HepG2 (cell line): ENCODE data around the gene AGPAT3. TPM values are rescaled to one million over a fixed set of nuclear protein-coding genes. Genes with fewer than 3 reads are reported as not detected.

Experiments used
- ATAC-seq: fragments of 200-7000 bp; cut with Tn5 transposase; 3 replicates; pipeline ENCODE4 v1.9.1; 2020; ENCODE audit warnings: mild to moderate bottlenecking, moderate library complexity
- BruUV-seq: library from RNA; stranded (reverse); fragments of 400-500 nt; replicated peaks from 2 replicates; lab custom pipeline; 2021; lab: Mats Ljungman, UMichigan
- CTCF ChIA-PET: fragments of 300-600 bp; formaldehyde crosslinking; extraction: SDS; loops from one replicate; lab custom pipeline; 2021; ENCODE audit warnings: low total read pairs, inconsistent platforms, low intra/inter-chr PET ratio; lab: Yijun Ruan, JAX
- POLR2A ChIA-PET: fragments of 350-600 bp; sonication (Branson Sonifier 250); formaldehyde crosslinking; loops from one replicate; lab custom pipeline; 2020; ENCODE audit warnings: antibody characterized with exemption, inconsistent platforms; lab: Yijun Ruan, JAX
- DNase-seq: peaks from one replicate; pipeline ENCODE4 v3.0.0-alpha.2; 2015; ENCODE audit warnings: low spot score
- FAIRE-seq: peaks from 3 replicates; lab custom pipeline; 2011; peaks lifted over from hg19 to GRCh38; lab: Jason Lieb, UNC
- H2AFZ ChIP-seq: one replicate; pipeline ENCODE4 v1.6.1; 2011; ENCODE audit warnings: low read length, inconsistent platforms
- H3K27ac ChIP-seq: fragments of 300-600 bp; 3 replicates; pipeline ENCODE4 v1.8.0; 2011; ENCODE audit warnings: mixed run types, mild to moderate bottlenecking, mixed read lengths, low read length, inconsistent platforms; ENCODE audit not compliant: insufficient read depth; ENCODE audit errors: extremely low read length
- H3K27me3 ChIP-seq, 2 experiments: fragments of 200-600 bp in 1 of 2; 2 replicates in 1 of 2; 3 replicates in 1 of 2; pipeline versions ENCODE4 v1.6.0 to v1.8.0; 2011; ENCODE audit warnings: low read length in 2 of 2, mild to moderate bottlenecking in 2 of 2, moderate library complexity in 2 of 2, inconsistent platforms in 1 of 2; ENCODE audit not compliant: insufficient read depth in 2 of 2, control insufficient read depth in 1 of 2
- H3K36me3 ChIP-seq, 2 experiments: fragments of 200-600 bp in 1 of 2; replicated peaks in 1 of 2; 2 replicates in 1 of 2; 3 replicates in 1 of 2; pipeline versions ENCODE4 v1.5.1 to v1.8.0; 2011; ENCODE audit warnings: low read length in 2 of 2, inconsistent platforms in 1 of 2; ENCODE audit not compliant: insufficient read depth in 2 of 2, control insufficient read depth in 1 of 2
- H3K4me1 ChIP-seq: 2 replicates; pipeline ENCODE4 v1.5.1; 2012; ENCODE audit warnings: low read length, inconsistent platforms; ENCODE audit not compliant: insufficient read depth
- H3K4me2 ChIP-seq: 2 replicates; pipeline ENCODE4 v1.6.0; 2011; ENCODE audit warnings: low read depth, low read length, inconsistent platforms
- H3K4me3 ChIP-seq, 3 experiments: fragments of 200-600 bp in 1 of 3; sonication (generic), shearing (Covaris generic) in 1 of 3; replicated peaks in 1 of 3; 2 replicates each; pipeline ENCODE4 v1.5.1; 2011 to 2016; ENCODE audit warnings: low read length in 3 of 3, inconsistent platforms in 2 of 3, low read depth in 2 of 3, mild to moderate bottlenecking in 2 of 3, control low read depth in 1 of 3, mixed read lengths in 1 of 3; ENCODE audit not compliant: insufficient read depth in 1 of 3
- H3K79me2 ChIP-seq: one replicate; pipeline ENCODE4 v1.6.1; 2011; ENCODE audit warnings: low read length, inconsistent platforms; ENCODE audit not compliant: insufficient read depth
- H3K9ac ChIP-seq: 2 replicates; pipeline ENCODE4 v1.6.0; 2011; ENCODE audit warnings: mild to moderate bottlenecking, low read depth, low read length, inconsistent platforms; ENCODE audit not compliant: insufficient read depth
- H3K9me3 ChIP-seq: 2 replicates; pipeline ENCODE4 v1.5.1; 2012; ENCODE audit warnings: mild to moderate bottlenecking, low read length
- H4K20me1 ChIP-seq: 2 replicates; pipeline ENCODE4 v1.6.0; 2011; ENCODE audit warnings: inconsistent platforms, mild to moderate bottlenecking, low read length, moderate library complexity; ENCODE audit not compliant: insufficient read depth
- AHR ChIP-seq: IDR thresholded peaks from 2 replicates; pipeline ENCODE4 v1.6.1; 2018; ENCODE audit warnings: missing genetic modification reagents, missing compliant biosample characterization
- CBX5 ChIP-seq: sonication (generic); formaldehyde crosslinking; IDR thresholded peaks from 2 replicates; pipeline ENCODE4 v1.4.0; 2020; ENCODE audit warnings: missing genetic modification reagents, borderline replicate concordance
- MEIS2 ChIP-seq: sonication (generic); formaldehyde crosslinking; IDR thresholded peaks from 2 replicates; pipeline ENCODE4 v1.9.0; 2021; ENCODE audit warnings: mild to moderate bottlenecking, missing genetic modification reagents
- ZFP90 ChIP-seq: sonication (generic); formaldehyde crosslinking; IDR thresholded peaks from 2 replicates; pipeline ENCODE4 v1.8.0; 2022; ENCODE audit warnings: missing genetic modification reagents, mild to moderate bottlenecking, inconsistent platforms, borderline replicate concordance
- ZFX ChIP-seq: sonication (generic); formaldehyde crosslinking; IDR thresholded peaks from 2 replicates; pipeline ENCODE4 v1.4.0; 2020; ENCODE audit warnings: mild to moderate bottlenecking, low read depth, missing genetic modification reagents, moderate library complexity
- ZNF180 ChIP-seq: sonication (generic); formaldehyde crosslinking; IDR thresholded peaks from 2 replicates; pipeline ENCODE4 v1.4.0; 2020; ENCODE audit warnings: low read depth, missing genetic modification reagents, borderline replicate concordance
- WGBS: methylation state at CpG from one replicate; pipeline ENCODE4 v1.1.6; 2017; ENCODE audit warnings: low lambda C conversion rate; 5-methylcytosine and 5-hydroxymethylcytosine counted together
- in situ Hi-C: cut with HindIII; loops from 2 replicates; pipeline ENCODE4 v1.10.0; 2017; ENCODE audit warnings: low pct_unique_long_range_greater_than_20kb; ENCODE audit not compliant: extremely low pct_ligation_motif_present
- intact Hi-C: fragments of 100-400 bp; cut with micrococcal nuclease; formaldehyde crosslinking; loops from one replicate; pipeline ENCODE4 v1.10.0; 2022; ENCODE audit not compliant: unreplicated experiment
- polyA plus RNA-seq, 8 experiments: library from polyadenylated mRNA; depleted of rRNA in 3 of 8; stranded (reverse) in 7 of 8; unstranded in 1 of 8; fragments of >200 nt; fragmentation: Illumina TruSeq in 4 of 8; extraction: Trizol in 4 of 8; gene quantifications; 2 replicates each; pipeline versions ENCODE4 v1.2.1 to v1.2.3, GENCODE V29; 2011 to 2016; ENCODE audit warnings: low read depth in 4 of 8, missing spikeins in 1 of 8, mixed read lengths in 1 of 8; ENCODE audit not compliant: insufficient read depth in 1 of 8
- total RNA-seq, 5 experiments: library from RNA; depleted of rRNA; stranded (reverse); fragments of >200 nt; fragmentation: Illumina TruSeq; extraction: Trizol; gene quantifications; 2 replicates each; pipeline ENCODE4 v1.2.3, GENCODE V29; 2016; ENCODE audit warnings: low read depth in 1 of 5
- TF ChIP-seq, protein P1 (sequence below), 2 experiments: fragments of 450-650 bp in 1 of 2; sonication (generic) in 1 of 2; formaldehyde crosslinking; IDR thresholded peaks; 2 replicates each; pipeline versions ENCODE4 v1.5.0 to v1.8.0; 2020 to 2022; ENCODE audit warnings: mild to moderate bottlenecking in 1 of 2, missing genetic modification reagents in 1 of 2
- TF ChIP-seq, protein P2 (sequence below): sonication (generic); formaldehyde crosslinking; IDR thresholded peaks from 2 replicates; pipeline ENCODE4 v1.4.0; 2020; ENCODE audit warnings: mild to moderate bottlenecking, missing genetic modification reagents, borderline replicate concordance

AGPAT3 gene
- total and polyA plus RNA-seq, 2 of the 13 experiments (the other 11 are each of a cell fraction or from before 2014, with no cell fraction given) = 32.2 to 54.4 TPM

DNA sequence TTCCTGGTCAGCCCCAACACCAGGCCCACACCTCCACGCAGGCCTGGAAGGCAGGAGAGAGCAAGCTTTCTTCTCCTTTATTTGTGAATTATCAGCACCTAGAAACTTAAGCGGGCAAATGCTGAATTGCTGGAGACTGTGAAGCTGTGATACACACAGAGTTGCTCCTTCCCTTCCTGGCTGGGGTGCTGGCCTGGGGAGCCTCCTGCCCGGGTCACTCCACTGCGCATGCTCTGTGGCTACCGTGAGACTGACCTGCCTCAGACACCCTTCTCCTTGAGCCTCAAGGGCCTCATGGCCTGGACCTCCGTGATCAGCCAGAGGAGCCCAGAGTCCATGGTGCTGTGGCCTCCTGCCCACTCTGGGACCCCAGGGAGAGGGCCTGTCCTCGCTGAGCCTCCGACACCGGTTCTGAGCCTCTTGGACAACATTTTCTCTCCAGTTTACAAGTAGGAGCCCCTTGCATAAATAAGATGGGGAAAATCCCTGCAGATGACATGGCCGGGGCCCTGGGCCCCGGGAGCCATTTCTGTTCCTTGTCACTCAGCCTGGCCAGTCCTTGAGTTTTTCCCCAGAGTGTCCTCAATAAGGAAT, 18.0 kb downstream of the AGPAT3 start:
- no peak for DNase-seq
- FAIRE-seq = no peak
- intact Hi-C loops (no loop called here), in situ Hi-C loops (no loop called here)
- no TSS peak for BruUV-seq
- 96% methylated on average over 4 of the region's 11 CpGs for WGBS
- ChIA-PET POLR2A (interaction anchor here (1.2 kb wide), 1 partner anchor 13 kb away, joined by 3 read pairs; no protein-coding TSS in a partner anchor), CTCF (no interaction called here)
- Histone ChIP-seq H3K27me3 (no peaks in the 10 kb centered on the region), H3K4me3 (no peak overlapping the region), H3K4me1 (peaks cover 37% of the 10 kb centered on the region), H4K20me1 (peaks cover 26% of the 10 kb centered on the region; the same call in 1 of the 2 replicates), H3K4me2 (no peak overlapping the region), H3K79me2 (peaks cover 61% of the 10 kb centered on the region), H3K36me3 (peaks cover 5 to 26% of the 10 kb centered on the region in 2 experiments; a peak in 4 of 5 replicates), H3K9ac (no peak overlapping the region), H3K9me3 (no peaks in the 10 kb centered on the region), H2AFZ (no peak overlapping the region), H3K27ac (no peak overlapping the region)
- no peak for ATAC-seq
- TF ChIP-seq ZNF180 (CRISPR knock-in tag) = no peak
- TF ChIP-seq ZFP90 (CRISPR knock-in tag) = no peak
- no peak for TF ChIP-seq AHR
- TF ChIP-seq MEIS2 = no peak
- TF ChIP-seq CBX5 (CRISPR knock-in tag) = no peak

DNA sequence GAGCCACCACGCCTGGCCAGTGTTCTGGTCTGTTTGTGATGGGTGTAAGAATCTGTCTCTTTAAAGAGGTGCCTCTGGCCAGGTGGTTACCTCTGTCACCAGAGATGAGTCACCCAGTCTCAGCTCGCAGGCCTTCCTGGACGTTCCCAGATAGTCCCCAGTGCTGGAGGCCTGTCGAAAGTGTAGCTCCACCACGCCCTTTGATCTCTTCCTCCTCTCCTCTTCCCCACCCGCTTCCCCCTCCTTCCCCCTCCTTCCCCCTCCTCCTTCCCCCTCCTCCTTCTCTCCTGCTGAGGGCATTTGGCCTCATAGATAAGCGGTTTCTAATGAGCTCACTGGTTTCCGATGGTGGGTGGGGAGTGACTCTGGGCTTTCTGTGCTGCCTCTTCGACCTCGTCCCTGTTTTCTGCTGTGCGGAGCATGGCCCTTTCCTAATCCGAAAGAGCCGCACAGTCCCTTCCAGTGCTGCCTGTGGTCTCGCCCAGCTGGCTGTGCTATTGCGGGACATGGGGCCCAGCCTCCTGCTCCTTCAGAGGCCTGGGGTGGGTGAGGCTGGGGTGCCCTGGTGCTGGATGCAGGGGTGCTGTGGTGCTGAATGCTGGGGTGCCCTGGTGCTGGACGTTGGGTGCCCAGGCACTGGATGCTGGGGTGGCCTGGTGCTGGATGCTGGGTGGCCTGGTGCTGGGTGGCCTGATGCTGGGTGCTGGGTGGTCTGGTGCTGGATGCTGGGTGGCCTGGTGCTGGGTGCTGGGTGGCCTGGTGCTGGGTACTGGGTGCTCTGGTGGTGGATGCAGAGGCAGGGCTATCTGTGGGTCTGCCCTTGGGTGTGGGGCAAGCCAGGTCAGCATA, 19.2 kb downstream of the AGPAT3 start:
- H2AFZ ChIP-seq = no peak overlapping the region
- H3K79me2 ChIP-seq = peaks cover 58% of the 10 kb centered on the region
- peak; percentile 86 for ATAC-seq
- intact Hi-C loops = no loop called here
- H3K9ac ChIP-seq = peak overlapping the region; percentile 65
- DNase-seq = peak; percentile 73
- no peaks in the 10 kb centered on the region for H3K27me3 ChIP-seq
- BruUV-seq = no TSS peak
- H3K9me3 ChIP-seq = no peaks in the 10 kb centered on the region
- in situ Hi-C loops = no loop called here
- FAIRE-seq = peak; percentile 78
- H3K27ac ChIP-seq = peak overlapping the region; percentile 76
- H3K4me1 ChIP-seq = peaks cover 37% of the 10 kb centered on the region
- peak overlapping the region; percentile 86 for H3K4me2 ChIP-seq
- ChIA-PET POLR2A (interaction anchor here (0.6 to 1.4 kb wide), 8 partner anchors 10 to 57 kb away, joined by 3 to 11 read pairs (median 3); no protein-coding TSS in a partner anchor), CTCF (no interaction called here)
- H3K4me3 ChIP-seq = peak overlapping the region; percentile 24 to 66 (median 48); a peak in 4 of 6 replicates
- WGBS = 7% methylated on average over 15 of the region's 16 CpGs
- peaks cover 26% of the 10 kb centered on the region; the same call in 1 of the 2 replicates for H4K20me1 ChIP-seq
- H3K36me3 ChIP-seq = peaks cover 4 to 25% of the 10 kb centered on the region in 2 experiments; a peak in 3 of 5 replicates
- TF ChIP-seq, protein P1, sequence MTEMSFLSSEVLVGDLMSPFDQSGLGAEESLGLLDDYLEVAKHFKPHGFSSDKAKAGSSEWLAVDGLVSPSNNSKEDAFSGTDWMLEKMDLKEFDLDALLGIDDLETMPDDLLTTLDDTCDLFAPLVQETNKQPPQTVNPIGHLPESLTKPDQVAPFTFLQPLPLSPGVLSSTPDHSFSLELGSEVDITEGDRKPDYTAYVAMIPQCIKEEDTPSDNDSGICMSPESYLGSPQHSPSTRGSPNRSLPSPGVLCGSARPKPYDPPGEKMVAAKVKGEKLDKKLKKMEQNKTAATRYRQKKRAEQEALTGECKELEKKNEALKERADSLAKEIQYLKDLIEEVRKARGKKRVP (CRISPR knock-in tag; IDR thresholded peaks at IDR 0.05) = no peak
- TF ChIP-seq ZFX (CRISPR knock-in tag) = peak; percentile 35; the same call in 1 of the 2 replicates
- TF ChIP-seq, protein P2, sequence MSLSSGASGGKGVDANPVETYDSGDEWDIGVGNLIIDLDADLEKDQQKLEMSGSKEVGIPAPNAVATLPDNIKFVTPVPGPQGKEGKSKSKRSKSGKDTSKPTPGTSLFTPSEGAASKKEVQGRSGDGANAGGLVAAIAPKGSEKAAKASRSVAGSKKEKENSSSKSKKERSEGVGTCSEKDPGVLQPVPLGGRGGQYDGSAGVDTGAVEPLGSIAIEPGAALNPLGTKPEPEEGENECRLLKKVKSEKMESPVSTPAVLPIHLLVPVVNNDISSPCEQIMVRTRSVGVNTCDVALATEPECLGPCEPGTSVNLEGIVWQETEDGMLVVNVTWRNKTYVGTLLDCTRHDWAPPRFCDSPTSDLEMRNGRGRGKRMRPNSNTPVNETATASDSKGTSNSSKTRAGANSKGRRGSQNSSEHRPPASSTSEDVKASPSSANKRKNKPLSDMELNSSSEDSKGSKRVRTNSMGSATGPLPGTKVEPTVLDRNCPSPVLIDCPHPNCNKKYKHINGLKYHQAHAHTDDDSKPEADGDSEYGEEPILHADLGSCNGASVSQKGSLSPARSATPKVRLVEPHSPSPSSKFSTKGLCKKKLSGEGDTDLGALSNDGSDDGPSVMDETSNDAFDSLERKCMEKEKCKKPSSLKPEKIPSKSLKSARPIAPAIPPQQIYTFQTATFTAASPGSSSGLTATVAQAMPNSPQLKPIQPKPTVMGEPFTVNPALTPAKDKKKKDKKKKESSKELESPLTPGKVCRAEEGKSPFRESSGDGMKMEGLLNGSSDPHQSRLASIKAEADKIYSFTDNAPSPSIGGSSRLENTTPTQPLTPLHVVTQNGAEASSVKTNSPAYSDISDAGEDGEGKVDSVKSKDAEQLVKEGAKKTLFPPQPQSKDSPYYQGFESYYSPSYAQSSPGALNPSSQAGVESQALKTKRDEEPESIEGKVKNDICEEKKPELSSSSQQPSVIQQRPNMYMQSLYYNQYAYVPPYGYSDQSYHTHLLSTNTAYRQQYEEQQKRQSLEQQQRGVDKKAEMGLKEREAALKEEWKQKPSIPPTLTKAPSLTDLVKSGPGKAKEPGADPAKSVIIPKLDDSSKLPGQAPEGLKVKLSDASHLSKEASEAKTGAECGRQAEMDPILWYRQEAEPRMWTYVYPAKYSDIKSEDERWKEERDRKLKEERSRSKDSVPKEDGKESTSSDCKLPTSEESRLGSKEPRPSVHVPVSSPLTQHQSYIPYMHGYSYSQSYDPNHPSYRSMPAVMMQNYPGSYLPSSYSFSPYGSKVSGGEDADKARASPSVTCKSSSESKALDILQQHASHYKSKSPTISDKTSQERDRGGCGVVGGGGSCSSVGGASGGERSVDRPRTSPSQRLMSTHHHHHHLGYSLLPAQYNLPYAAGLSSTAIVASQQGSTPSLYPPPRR (CRISPR knock-in tag) = 0 out of 2 replicates have a peak, but pooled peaks have one; percentile 32
